Natural killer cell (primary cell): ENCODE results near the gene CREM. TPM values are rescaled to one million over a fixed set of nuclear protein-coding genes. Genes with fewer than 3 reads are reported as not detected.

Experiments
- ATAC-seq, 3 donors: fragments of 150-1000 bp in 2 of 3; fragments of 200-7000 bp in 1 of 3; cut with Tn5 transposase; 1 replicate in 1 of 3; 2 replicates in 2 of 3; pipeline ENCODE4 v1.10.0; 2021; ENCODE audit warnings: mild to moderate bottlenecking in 2 of 3, moderate library complexity in 2 of 3
- DNase-seq, 2 donors: peaks; one replicate each; pipeline versions ENCODE4 v3.0.0 to v3.0.0-alpha.2; 2013 to 2021; ENCODE audit warnings: mixed read lengths in 1 of 2
- H3K27ac ChIP-seq: one replicate; pipeline ENCODE4 v1.5.1; 2013; ENCODE audit warnings: mild to moderate bottlenecking, low read length
- H3K27me3 ChIP-seq: one replicate; pipeline ENCODE4 v1.6.1; 2013; ENCODE audit warnings: low read length; ENCODE audit not compliant: control insufficient read depth, insufficient read depth
- H3K36me3 ChIP-seq: one replicate; pipeline ENCODE4 v1.6.1; 2013; ENCODE audit warnings: low read length; ENCODE audit not compliant: control insufficient read depth, insufficient read depth
- H3K4me1 ChIP-seq: one replicate; pipeline ENCODE4 v1.6.1; 2013; ENCODE audit warnings: low read length; ENCODE audit not compliant: control insufficient read depth, insufficient read depth
- H3K4me3 ChIP-seq: one replicate; pipeline ENCODE4 v1.5.1; 2013; ENCODE audit warnings: low read length
- H3K9me3 ChIP-seq: one replicate; pipeline ENCODE4 v1.6.1; 2013; ENCODE audit warnings: low read length; ENCODE audit not compliant: control insufficient read depth, insufficient read depth
- H3K27ac Mint-ChIP-seq, 2 donors: one replicate each; pipeline ENCODE4 v1.8.0; 2022; ENCODE audit warnings: mild to moderate bottlenecking in 2 of 2, mixed read lengths in 2 of 2, moderate library complexity in 1 of 2
- H3K27me3 Mint-ChIP-seq, 2 donors: one replicate each; pipeline ENCODE4 v1.8.0; 2022; ENCODE audit warnings: low read depth in 2 of 2, mixed read lengths in 2 of 2
- H3K36me3 Mint-ChIP-seq: one replicate; pipeline ENCODE4 v1.8.0; 2022; ENCODE audit warnings: mixed read lengths
- H3K4me1 Mint-ChIP-seq, 2 donors: one replicate each; pipeline ENCODE4 v1.8.0; 2022; ENCODE audit warnings: mixed read lengths in 2 of 2
- H3K4me3 Mint-ChIP-seq: one replicate; pipeline ENCODE4 v1.8.0; 2022; ENCODE audit warnings: mild to moderate bottlenecking, moderate library complexity, mixed read lengths
- H3K9me3 Mint-ChIP-seq, 2 donors: one replicate each; pipeline ENCODE4 v1.8.0; 2022; ENCODE audit warnings: mixed read lengths in 2 of 2
- WGBS: methylation state at CpG from one replicate; pipeline ENCODE4 v1.1.7; 2013; ENCODE audit warnings: missing lambda C conversion rate; ENCODE audit not compliant: insufficient coverage; 5-methylcytosine and 5-hydroxymethylcytosine counted together
- intact Hi-C: fragments of 100-400 bp; cut with micrococcal nuclease; formaldehyde crosslinking; loops from one replicate; pipeline ENCODE4 v1.14.2; 2022
- total RNA-seq, 4 donors: library from RNA; stranded (reverse); fragments of 120-200 nt in 1 of 4; gene quantifications; one replicate each; pipeline versions ENCODE4 v1.2.3 to v1.2.4, GENCODE V29; 2013 to 2022
- TF ChIP-seq, protein P1 (sequence below): fragments of 200-600 bp; IDR thresholded peaks from one replicate; pipeline ENCODE4 v1.8.0; 2022; ENCODE audit warnings: antibody characterized with exemption

CREM gene
- total RNA-seq, 3 donors from 2014 or later (not counting 1 experiment from before 2014, with no cell fraction given), result 48.0 to 64.3 (median 54.6) TPM

DNA sequence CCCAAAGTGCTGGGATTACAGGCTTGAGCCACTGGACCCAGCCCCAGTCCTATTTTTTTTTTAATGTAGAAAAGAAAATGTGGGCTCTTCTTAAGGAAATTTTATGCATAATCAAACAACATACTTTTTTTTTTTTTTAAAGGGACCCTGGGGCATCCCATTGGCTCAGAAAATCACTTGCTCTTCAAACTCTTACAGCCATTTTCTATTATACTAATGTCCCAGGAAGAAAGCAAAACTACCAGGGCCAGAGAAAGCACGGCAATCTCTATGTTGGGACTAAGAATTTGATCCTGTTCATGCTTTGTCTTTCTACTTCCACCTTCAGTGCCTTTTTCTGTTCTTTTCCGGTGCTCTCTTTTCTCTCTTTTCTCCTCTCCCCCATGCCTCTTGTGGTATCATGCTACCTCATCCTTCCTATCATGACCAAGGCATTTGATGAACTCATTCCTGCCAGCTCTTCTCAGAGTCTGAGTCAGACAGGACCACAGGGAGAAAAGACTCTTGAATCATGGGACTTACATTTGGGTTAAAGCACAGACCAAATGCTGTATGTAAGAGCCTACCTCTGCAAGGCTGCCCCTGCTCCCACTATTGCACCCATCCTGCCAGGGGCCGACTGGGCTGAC is 133.2 kb downstream of the CREM start:
- DNase-seq (no peak), ATAC-seq (no peak)
- Mint-ChIP-seq H3K36me3 (peaks cover 15% of the 10 kb centered on the region), H3K27me3 (peaks cover 0 to 14% of the 10 kb centered on the region in 2 donors), H3K4me1 (no peaks in the 10 kb centered on the region), H3K4me3 (no peak overlapping the region), H3K27ac (no peak overlapping the region), H3K9me3 (peaks cover 0 to 9% of the 10 kb centered on the region in 2 donors)
- Histone ChIP-seq H3K9me3 (no peaks in the 10 kb centered on the region), H3K36me3 (no peaks in the 10 kb centered on the region), H3K4me1 (no peaks in the 10 kb centered on the region), H3K27ac (no peak overlapping the region), H3K27me3 (no peaks in the 10 kb centered on the region), H3K4me3 (no peak overlapping the region)
- intact Hi-C loops, result no loop called here
- TF ChIP-seq, protein P1, sequence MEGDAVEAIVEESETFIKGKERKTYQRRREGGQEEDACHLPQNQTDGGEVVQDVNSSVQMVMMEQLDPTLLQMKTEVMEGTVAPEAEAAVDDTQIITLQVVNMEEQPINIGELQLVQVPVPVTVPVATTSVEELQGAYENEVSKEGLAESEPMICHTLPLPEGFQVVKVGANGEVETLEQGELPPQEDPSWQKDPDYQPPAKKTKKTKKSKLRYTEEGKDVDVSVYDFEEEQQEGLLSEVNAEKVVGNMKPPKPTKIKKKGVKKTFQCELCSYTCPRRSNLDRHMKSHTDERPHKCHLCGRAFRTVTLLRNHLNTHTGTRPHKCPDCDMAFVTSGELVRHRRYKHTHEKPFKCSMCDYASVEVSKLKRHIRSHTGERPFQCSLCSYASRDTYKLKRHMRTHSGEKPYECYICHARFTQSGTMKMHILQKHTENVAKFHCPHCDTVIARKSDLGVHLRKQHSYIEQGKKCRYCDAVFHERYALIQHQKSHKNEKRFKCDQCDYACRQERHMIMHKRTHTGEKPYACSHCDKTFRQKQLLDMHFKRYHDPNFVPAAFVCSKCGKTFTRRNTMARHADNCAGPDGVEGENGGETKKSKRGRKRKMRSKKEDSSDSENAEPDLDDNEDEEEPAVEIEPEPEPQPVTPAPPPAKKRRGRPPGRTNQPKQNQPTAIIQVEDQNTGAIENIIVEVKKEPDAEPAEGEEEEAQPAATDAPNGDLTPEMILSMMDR, result no peak
- WGBS, result 77% methylated on average over 3 of the region's 3 CpGs

DNA sequence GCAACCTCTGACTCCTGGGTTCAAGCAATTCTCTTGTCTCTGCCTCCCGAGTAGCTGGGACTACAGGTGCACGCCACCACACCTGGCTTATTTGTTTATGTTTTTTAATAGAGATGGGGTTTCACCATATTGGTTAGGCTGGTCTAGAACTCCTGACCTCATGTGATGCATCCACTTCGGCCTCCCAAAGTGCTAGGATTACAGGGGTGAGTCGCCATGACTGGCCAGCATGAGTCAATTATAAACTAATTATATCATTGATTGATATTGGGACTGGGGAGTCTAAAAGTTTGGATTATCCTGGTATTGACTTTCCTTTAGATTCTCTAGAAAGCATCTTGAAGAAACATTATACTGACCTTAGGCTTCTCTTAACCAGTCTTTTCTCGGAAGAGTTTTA is 135.8 kb downstream of the CREM start:
- intact Hi-C loops, result no loop called here
- Histone ChIP-seq H3K9me3 (no peaks in the 10 kb centered on the region), H3K4me3 (no peak overlapping the region), H3K27me3 (no peaks in the 10 kb centered on the region), H3K27ac (no peak overlapping the region), H3K36me3 (no peaks in the 10 kb centered on the region), H3K4me1 (no peaks in the 10 kb centered on the region)
- peaks cover 9% of the 10 kb centered on the region for H3K36me3 Mint-ChIP-seq
- H3K9me3 Mint-ChIP-seq, result peaks cover 0 to 5% of the 10 kb centered on the region in 2 donors
- ATAC-seq (no peak), DNase-seq (no peak)
- no peak overlapping the region for H3K4me3 Mint-ChIP-seq
- no peaks in the 10 kb centered on the region for H3K4me1 Mint-ChIP-seq
- H3K27me3 Mint-ChIP-seq, result peaks cover 2 to 8% of the 10 kb centered on the region in 2 donors
- no peak overlapping the region for H3K27ac Mint-ChIP-seq
- TF ChIP-seq, protein P1, result no peak
- 95% methylated on average over 4 of the region's 5 CpGs for WGBS

Other genes with a start within 250 kb of the CREM start
- 10 to 100 TPM; 33.5 to 41.6 (median 41.3) TPM for gene CUL2, start 36.5 kb upstream of the CREM start, total RNA-seq
- 10 to 100 TPM; 71.0 to 87.2 (median 74.3) TPM for gene CCNY, start 209.7 kb downstream of the CREM start, total RNA-seq